Measurements from ENCODE around the gene SH2D2A. TPM values are rescaled to one million over a fixed set of nuclear protein-coding genes. Genes with fewer than 3 reads are reported as not detected.

Gene SH2D2A
- total RNA-seq, 1 donor from 2014 or later, result 2.2 TPM

DNA sequence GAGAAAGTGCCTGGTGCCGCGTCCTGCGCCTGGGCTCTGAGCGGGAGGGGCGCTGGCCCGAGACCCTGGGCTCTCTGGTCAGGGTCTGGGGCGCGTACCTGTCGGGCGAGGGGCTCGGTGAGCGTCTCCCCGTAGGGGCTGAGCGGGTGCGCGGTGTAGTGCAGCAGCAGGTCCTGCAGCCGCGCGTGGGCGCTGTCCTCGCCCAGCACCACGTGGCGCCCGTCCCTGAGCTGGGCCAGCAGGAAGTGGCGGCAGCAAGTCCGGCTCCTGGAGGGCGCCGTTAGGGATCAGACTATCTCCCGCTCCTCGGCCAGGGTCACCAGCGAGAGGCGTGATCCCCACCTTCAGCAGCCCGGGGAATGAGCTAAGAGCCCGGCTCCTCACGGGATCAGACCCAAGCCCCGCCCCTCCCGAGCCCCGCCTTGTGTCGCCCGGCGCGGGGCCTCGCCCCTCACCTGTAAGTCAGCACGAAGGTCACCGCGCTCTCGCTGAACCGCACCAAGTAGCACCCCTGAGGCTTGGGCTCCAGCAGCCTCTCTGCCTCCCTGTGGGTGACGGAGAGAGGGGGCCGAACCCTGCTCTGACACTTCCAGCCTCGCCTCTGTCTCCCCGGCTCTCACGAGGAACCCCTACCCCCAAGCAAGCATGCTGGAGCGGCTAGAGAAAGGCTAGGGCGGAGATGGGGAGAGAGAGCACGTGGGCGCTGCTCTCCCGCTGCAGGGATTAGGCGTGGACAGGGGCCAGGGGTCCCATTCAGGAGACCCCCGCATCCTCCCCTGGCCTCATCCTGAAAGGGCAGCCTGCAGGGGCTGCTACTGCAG lies 2.7 kb downstream of the SH2D2A start:
- H3K36me3 Mint-ChIP-seq, result no peaks in the 10 kb centered on the region
- TF ChIP-seq CTCF (conservative IDR thresholded peaks at IDR 0.05), result peak; percentile 70
- no peak for DNase-seq (ENCODE audit: extremely low spot score, unreplicated experiment)
- peaks cover 46% of the 10 kb centered on the region for H3K27me3 Mint-ChIP-seq
- H3K9me3 Mint-ChIP-seq, result no peaks in the 10 kb centered on the region
- peak overlapping the region; percentile 62 for H3K27ac Mint-ChIP-seq
- H3K4me1 Mint-ChIP-seq (ENCODE audit: unreplicated experiment), result peaks cover 25% of the 10 kb centered on the region
- peak overlapping the region; percentile 78 for H3K4me3 Mint-ChIP-seq

GRCh38 chr1:156813298-156813697 lies 3.4 kb downstream of the SH2D2A start:
- Mint-ChIP-seq H3K4me1 (ENCODE audit: unreplicated experiment) (peaks cover 25% of the 10 kb centered on the region), H3K36me3 (no peaks in the 10 kb centered on the region), H3K9me3 (no peaks in the 10 kb centered on the region), H3K27ac (no peak overlapping the region), H3K27me3 (peaks cover 43% of the 10 kb centered on the region), H3K4me3 (peak overlapping the region; percentile 78)
- no peak for TF ChIP-seq CTCF (conservative IDR thresholded peaks at IDR 0.05)
- DNase-seq (ENCODE audit: extremely low spot score, unreplicated experiment), result no peak

DNA sequence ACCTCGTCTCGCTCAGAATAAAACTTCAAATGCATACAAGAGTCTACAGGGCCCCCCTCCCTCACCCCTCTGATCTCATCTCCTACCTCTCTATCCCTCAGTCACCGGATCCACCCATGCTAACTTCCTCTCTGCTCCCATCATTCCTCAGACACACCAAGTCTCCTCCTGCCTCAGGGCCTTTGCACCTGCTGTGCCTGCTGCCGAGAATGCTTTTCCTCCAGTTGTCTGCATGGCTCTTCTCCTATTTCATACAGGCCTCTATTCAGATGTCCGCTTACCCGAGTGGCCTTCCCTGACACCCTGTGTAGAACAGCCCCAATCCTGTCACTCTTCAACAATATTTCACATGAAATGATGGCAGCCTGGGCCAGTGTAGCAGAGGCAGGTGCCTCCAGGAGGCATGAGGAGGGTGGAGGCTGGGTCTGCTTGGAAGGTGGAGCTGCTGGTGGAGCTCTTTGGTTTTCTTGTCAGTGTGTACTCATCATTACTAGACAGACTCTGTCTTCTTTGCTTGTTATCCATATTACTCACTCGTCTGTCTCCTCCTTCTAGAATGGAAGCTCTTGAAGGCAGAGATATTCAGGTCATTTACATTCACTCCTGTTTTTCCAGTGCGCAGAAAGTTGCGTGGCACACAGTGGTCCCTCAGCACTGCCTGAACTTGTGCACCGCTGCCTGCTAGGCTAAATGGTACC lies 4.2 kb downstream of the SH2D2A start:
- no peak for TF ChIP-seq CTCF (conservative IDR thresholded peaks at IDR 0.05)
- Mint-ChIP-seq H3K36me3 (no peaks in the 10 kb centered on the region), H3K27ac (no peak overlapping the region), H3K4me1 (ENCODE audit: unreplicated experiment) (peaks cover 25% of the 10 kb centered on the region), H3K27me3 (peaks cover 51% of the 10 kb centered on the region), H3K4me3 (peak overlapping the region; percentile 26), H3K9me3 (no peaks in the 10 kb centered on the region)
- DNase-seq (ENCODE audit: extremely low spot score, unreplicated experiment), result no peak

- H3K4me3 Mint-ChIP-seq, result no peak overlapping the region
- H3K27ac Mint-ChIP-seq, result no peak overlapping the region
- H3K4me1 Mint-ChIP-seq (ENCODE audit: unreplicated experiment), result peaks cover 25% of the 10 kb centered on the region
- H3K36me3 Mint-ChIP-seq, result no peaks in the 10 kb centered on the region
- no peak for TF ChIP-seq CTCF (conservative IDR thresholded peaks at IDR 0.05)
- H3K9me3 Mint-ChIP-seq, result no peaks in the 10 kb centered on the region
- DNase-seq (ENCODE audit: extremely low spot score, unreplicated experiment), result no peak
- H3K27me3 Mint-ChIP-seq, result peaks cover 45% of the 10 kb centered on the region
These were observed 5.5 kb downstream of the SH2D2A start for GRCh38 chr1:156811168-156811567.

DNA sequence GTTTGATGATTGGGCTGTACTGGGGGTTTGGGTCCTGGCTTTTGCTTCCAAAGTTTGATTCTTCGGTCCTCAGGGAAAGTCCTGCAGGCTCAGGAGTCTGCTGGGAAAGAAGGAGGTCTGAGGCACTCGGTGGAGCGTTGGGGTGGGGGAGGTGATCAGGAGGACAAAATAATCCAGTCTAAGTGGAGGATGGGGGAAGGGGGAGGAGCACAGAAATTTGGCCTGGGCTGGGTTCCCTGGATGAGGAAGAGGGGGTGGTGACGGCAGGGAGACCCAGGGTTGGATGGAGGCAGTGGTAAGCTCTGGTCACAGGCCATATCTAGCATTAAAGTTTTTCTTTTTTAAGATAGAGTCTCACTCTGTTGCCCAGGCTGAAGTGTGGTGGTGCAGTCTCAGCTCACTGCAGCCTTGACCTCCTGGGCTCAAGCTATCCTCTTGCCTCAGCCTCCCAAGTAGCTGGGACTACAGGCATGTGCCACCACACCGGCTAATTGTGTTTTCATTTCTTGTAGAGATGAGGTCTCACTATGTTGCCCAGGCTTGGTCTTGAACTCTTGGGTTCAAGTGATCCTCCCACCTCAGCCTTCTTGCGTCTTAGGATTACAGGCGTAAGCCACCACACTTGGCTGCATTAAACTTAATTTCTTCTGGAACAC lies 6.8 kb downstream of the SH2D2A start:
- H3K36me3 Mint-ChIP-seq, result no peaks in the 10 kb centered on the region
- H3K4me1 Mint-ChIP-seq (ENCODE audit: unreplicated experiment), result peaks cover 29% of the 10 kb centered on the region
- H3K9me3 Mint-ChIP-seq, result no peaks in the 10 kb centered on the region
- no peak for DNase-seq (ENCODE audit: extremely low spot score, unreplicated experiment)
- no peak overlapping the region for H3K4me3 Mint-ChIP-seq
- no peak for TF ChIP-seq CTCF (conservative IDR thresholded peaks at IDR 0.05)
- peaks cover 40% of the 10 kb centered on the region for H3K27me3 Mint-ChIP-seq
- no peak overlapping the region for H3K27ac Mint-ChIP-seq

All from type B pancreatic cell (in vitro differentiated cells).